Esophagus muscularis mucosa (tissue), 4 donors: ENCODE data around the gene MYZAP.

Source experiments
- EP300 ChIP-seq: sonication (generic); formaldehyde crosslinking; IDR thresholded peaks from one replicate; pipeline ENCODE4 v1.6.1; 2017; ENCODE audit warnings: antibody characterized with exemption
- POLR2A ChIP-seq: fragments of 450-650 bp; IDR thresholded peaks from one replicate; pipeline ENCODE4 v1.6.1; 2017; ENCODE audit warnings: antibody characterized with exemption, moderate library complexity, mild to moderate bottlenecking, low read depth
- POLR2AphosphoS5 ChIP-seq, 2 donors: sonication (generic); formaldehyde crosslinking; IDR thresholded peaks; one replicate each; pipeline ENCODE4 v1.6.1; 2017; ENCODE audit warnings: antibody characterized with exemption in 2 of 2
- TF ChIP-seq, protein P1 (sequence below), 3 experiments: fragments of 200-600 bp in 2 of 3; fragments of 450-650 bp in 1 of 3; sonication (generic) in 2 of 3; IDR thresholded peaks; one replicate each; pipeline ENCODE4 v1.5.1; 2017 to 2019; ENCODE audit warnings: antibody characterized with exemption in 3 of 3, mild to moderate bottlenecking in 2 of 3, moderate library complexity in 1 of 3

GRCh38 chr15:57734860-57735259 is 143.2 kb downstream of the MYZAP start:
- TF ChIP-seq POLR2AphosphoS5 (IDR thresholded peaks at IDR 0.05) (no peak), POLR2A (no peak), EP300 (no peak)
- TF ChIP-seq, protein P1, sequence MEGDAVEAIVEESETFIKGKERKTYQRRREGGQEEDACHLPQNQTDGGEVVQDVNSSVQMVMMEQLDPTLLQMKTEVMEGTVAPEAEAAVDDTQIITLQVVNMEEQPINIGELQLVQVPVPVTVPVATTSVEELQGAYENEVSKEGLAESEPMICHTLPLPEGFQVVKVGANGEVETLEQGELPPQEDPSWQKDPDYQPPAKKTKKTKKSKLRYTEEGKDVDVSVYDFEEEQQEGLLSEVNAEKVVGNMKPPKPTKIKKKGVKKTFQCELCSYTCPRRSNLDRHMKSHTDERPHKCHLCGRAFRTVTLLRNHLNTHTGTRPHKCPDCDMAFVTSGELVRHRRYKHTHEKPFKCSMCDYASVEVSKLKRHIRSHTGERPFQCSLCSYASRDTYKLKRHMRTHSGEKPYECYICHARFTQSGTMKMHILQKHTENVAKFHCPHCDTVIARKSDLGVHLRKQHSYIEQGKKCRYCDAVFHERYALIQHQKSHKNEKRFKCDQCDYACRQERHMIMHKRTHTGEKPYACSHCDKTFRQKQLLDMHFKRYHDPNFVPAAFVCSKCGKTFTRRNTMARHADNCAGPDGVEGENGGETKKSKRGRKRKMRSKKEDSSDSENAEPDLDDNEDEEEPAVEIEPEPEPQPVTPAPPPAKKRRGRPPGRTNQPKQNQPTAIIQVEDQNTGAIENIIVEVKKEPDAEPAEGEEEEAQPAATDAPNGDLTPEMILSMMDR (IDR thresholded peaks at IDR 0.05), result no peak
